Transverse colon (tissue), 4 donors: ENCODE data around the gene SEPTIN11. TPM values are rescaled to one million over a fixed set of nuclear protein-coding genes. Genes with fewer than 3 reads are reported as not detected.
A peak's percentile ranks its signal among the peaks of the same experiment; 100 is the strongest.

ENCODE experiments used
- DNase-seq: peaks from one replicate; pipeline ENCODE4 v3.0.0-alpha.2; 2019
- H3K27ac ChIP-seq, 4 donors: fragments of 200-600 bp; sonication (generic); 2 replicates each; pipeline ENCODE4 v1.5.1; 2016 to 2018; ENCODE audit warnings: inconsistent platforms in 4 of 4
- H3K27me3 ChIP-seq: fragments of 200-600 bp; sonication (generic); 2 replicates; pipeline ENCODE4 v1.5.1; 2017; ENCODE audit warnings: inconsistent platforms
- H3K36me3 ChIP-seq, 4 donors: fragments of 200-600 bp; sonication (generic); 2 replicates each; pipeline ENCODE4 v1.5.1; 2017 to 2019; ENCODE audit warnings: inconsistent platforms in 4 of 4
- H3K4me1 ChIP-seq, 4 donors: fragments of 200-600 bp; sonication (generic); 2 replicates each; pipeline ENCODE4 v1.5.1; 2017 to 2020; ENCODE audit warnings: inconsistent platforms in 4 of 4
- H3K4me3 ChIP-seq, 4 donors: fragments of 200-600 bp; sonication (generic); 1 replicate in 1 of 4; 2 replicates in 3 of 4; pipeline versions ENCODE4 v1.5.1 to v1.6.1; 2017 to 2019; ENCODE audit warnings: inconsistent platforms in 4 of 4
- H3K9me3 ChIP-seq, 2 donors: fragments of 200-600 bp; sonication (generic); 2 replicates each; pipeline ENCODE4 v1.5.1; 2017 to 2019; ENCODE audit warnings: inconsistent platforms in 2 of 2
- CTCF ChIP-seq, 5 experiments: fragments of 200-600 bp in 3 of 5; fragments of 450-650 bp in 2 of 5; sonication (generic) in 3 of 5; IDR thresholded peaks; 1 replicate in 2 of 5; 2 replicates in 3 of 5; pipeline ENCODE4 v1.5.1; 2016 to 2017; ENCODE audit warnings: antibody characterized with exemption in 5 of 5, inconsistent platforms in 3 of 5, mild to moderate bottlenecking in 2 of 5, moderate library complexity in 1 of 5
- EP300 ChIP-seq: sonication (generic); formaldehyde crosslinking; IDR thresholded peaks from one replicate; pipeline ENCODE4 v1.6.1; 2017; ENCODE audit warnings: antibody characterized with exemption, low read depth
- POLR2A ChIP-seq: fragments of 450-650 bp; IDR thresholded peaks from one replicate; pipeline ENCODE4 v1.6.1; 2016; ENCODE audit warnings: antibody characterized with exemption, mild to moderate bottlenecking, moderate library complexity
- POLR2AphosphoS5 ChIP-seq, 3 donors: sonication (generic); formaldehyde crosslinking; IDR thresholded peaks; one replicate each; pipeline ENCODE4 v1.6.1; 2016; ENCODE audit warnings: antibody characterized with exemption in 3 of 3
- WGBS, 2 donors: methylation state at CpG; one replicate each; pipeline ENCODE4 v1.1.5; 2018; ENCODE audit warnings: low coverage in 1 of 2; 5-methylcytosine and 5-hydroxymethylcytosine counted together
- in situ Hi-C, 4 donors: fragments of 200-750 bp; cut with MboI; loops; one replicate each; pipeline versions ENCODE4 v1.15.0 to v1.15.1; 2017; ENCODE audit warnings: low sequenced_read_pairs in 3 of 4, low pct_ligation_motif_present in 1 of 4, low pct_unique_long_range_greater_than_20kb in 1 of 4
- intact Hi-C: fragments of 100-400 bp; cut with DNase I; formaldehyde crosslinking; loops from one replicate; pipeline ENCODE4 v1.15.1; 2023; ENCODE audit warnings: low total_unique reads
- total RNA-seq, 4 donors: library from RNA; depleted of rRNA; stranded (reverse); fragments of >200 nt; gene quantifications; one replicate each; pipeline ENCODE4 v1.1.0, GENCODE V29; 2016

Gene SEPTIN11
- total RNA-seq, 4 donors from 2014 or later, result 48.6 to 127 (median 78.8) TPM

GRCh38 chr4:76909711-76910110 lies 39.8 kb upstream of the SEPTIN11 start:
- no peaks in the 10 kb centered on the region for H3K9me3 ChIP-seq
- no peak for DNase-seq
- WGBS, 2 donors, result 92 to 98% methylated on average over 1 of the region's 1 CpG
- intact Hi-C loops, result loop anchor here (5.0 kb wide), 1 partner anchor 1093 kb away; no protein-coding TSS in a partner anchor
- H3K36me3 ChIP-seq, result no peaks in the 10 kb centered on the region
- TF ChIP-seq CTCF (IDR thresholded peaks at IDR 0.05), result no peak
- TF ChIP-seq EP300, result no peak
- TF ChIP-seq POLR2A, result no peak
- TF ChIP-seq POLR2AphosphoS5 (IDR thresholded peaks at IDR 0.05), result no peak
- H3K4me1 ChIP-seq, result peaks cover 0 to 4% (median 0%) of the 10 kb centered on the region in 4 donors
- H3K4me3 ChIP-seq, result no peak overlapping the region
- H3K27me3 ChIP-seq, result no peaks in the 10 kb centered on the region
- H3K27ac ChIP-seq, result no peak overlapping the region
- in situ Hi-C loops, result no loop called here

- no peak for TF ChIP-seq EP300
- no peak for TF ChIP-seq POLR2A
- no peak for TF ChIP-seq POLR2AphosphoS5 (IDR thresholded peaks at IDR 0.05)
- TF ChIP-seq CTCF (IDR thresholded peaks at IDR 0.05), result no peak
- Histone ChIP-seq H3K27ac (peak overlapping the region; percentile 34 to 58 (median 38)), H3K27me3 (no peaks in the 10 kb centered on the region), H3K9me3 (no peaks in the 10 kb centered on the region), H3K4me1 (peaks cover 0 to 23% (median 11%) of the 10 kb centered on the region in 4 donors), H3K36me3 (no peaks in the 10 kb centered on the region), H3K4me3 (no peak overlapping the region)
- no peak for DNase-seq
- intact Hi-C loops (no loop called here), in situ Hi-C loops (no loop called here)
Observed at GRCh38 chr4:76920715-76921114, 28.8 kb upstream of the SEPTIN11 start.

- H3K4me3 ChIP-seq, result no peak overlapping the region
- no peaks in the 10 kb centered on the region for H3K27me3 ChIP-seq
- intact Hi-C loops (no loop called here), in situ Hi-C loops (no loop called here)
- H3K9me3 ChIP-seq, result no peaks in the 10 kb centered on the region
- H3K4me1 ChIP-seq, result peaks cover 0 to 23% (median 11%) of the 10 kb centered on the region in 4 donors
- no peaks in the 10 kb centered on the region for H3K36me3 ChIP-seq
- 74 to 78% methylated on average over 3 to 5 of the region's 5 CpGs for WGBS, 2 donors
- no peak for TF ChIP-seq POLR2A
- DNase-seq, result no peak
- H3K27ac ChIP-seq, result no peak overlapping the region
Observed at GRCh38 chr4:76923619-76924357, 25.8 kb upstream of the SEPTIN11 start.

- H3K36me3 ChIP-seq, result no peaks in the 10 kb centered on the region
- WGBS, 2 donors, result 70 to 98% methylated on average over 2 to 6 of the region's 6 CpGs
- no peak overlapping the region for H3K27ac ChIP-seq
- TF ChIP-seq EP300 (no peak), CTCF (IDR thresholded peaks at IDR 0.05) (no peak), POLR2AphosphoS5 (IDR thresholded peaks at IDR 0.05) (no peak), POLR2A (no peak)
- H3K4me3 ChIP-seq, result no peak overlapping the region
- H3K4me1 ChIP-seq, result peaks cover 0 to 9% (median 3%) of the 10 kb centered on the region in 4 donors
- H3K27me3 ChIP-seq, result no peaks in the 10 kb centered on the region
- in situ Hi-C loops, result no loop called here
- DNase-seq, result no peak
- intact Hi-C loops, result no loop called here
- H3K9me3 ChIP-seq, result no peaks in the 10 kb centered on the region
Observed at GRCh38 chr4:76926841-76927240, 22.7 kb upstream of the SEPTIN11 start.

GRCh38 chr4:76930685-76931084 lies 18.9 kb upstream of the SEPTIN11 start:
- DNase-seq, result no peak
- Histone ChIP-seq H3K36me3 (no peaks in the 10 kb centered on the region), H3K9me3 (no peaks in the 10 kb centered on the region), H3K27ac (no peak overlapping the region), H3K27me3 (no peaks in the 10 kb centered on the region), H3K4me3 (no peak overlapping the region), H3K4me1 (peaks cover 0 to 4% (median 0%) of the 10 kb centered on the region in 4 donors)
- in situ Hi-C loops (no loop called here), intact Hi-C loops (no loop called here)
- TF ChIP-seq POLR2A (no peak), CTCF (IDR thresholded peaks at IDR 0.05) (no peak), POLR2AphosphoS5 (IDR thresholded peaks at IDR 0.05) (no peak), EP300 (no peak)
- WGBS, 2 donors, result 54 to 65% methylated on average over 2 of the region's 2 CpGs
